Measurements from ENCODE around the gene KLHL5. TPM values are rescaled to one million over a fixed set of nuclear protein-coding genes. Genes with fewer than 3 reads are reported as not detected.

KLHL5 gene
- polyA plus RNA-seq, 1 donor from 2014 or later: 33.8 TPM

DNA sequence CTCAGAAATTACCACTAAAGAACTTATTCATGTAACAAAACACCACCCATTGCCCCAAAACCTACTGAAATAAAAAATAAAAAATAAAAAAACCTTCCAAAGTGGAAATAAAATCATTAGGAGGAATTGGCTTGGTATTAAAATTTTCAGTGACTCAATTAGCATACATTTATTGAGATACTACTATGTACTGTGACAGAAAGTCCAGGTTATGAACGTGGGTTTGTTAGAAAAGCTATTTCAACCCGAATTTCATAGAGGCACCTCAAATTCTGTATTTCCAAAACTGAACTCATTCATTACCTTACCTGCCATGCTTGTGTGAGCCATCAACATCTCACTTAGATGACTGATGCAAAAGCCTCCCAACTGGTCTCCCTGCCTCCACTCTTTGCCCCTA, 16.8 kb downstream of the KLHL5 start:
- Histone ChIP-seq H2AFZ (ENCODE audit: low read depth, low read length) (no peak overlapping the region), H3K27me3 (ENCODE audit: insufficient read depth, low read depth, low read length) (no peaks in the 10 kb centered on the region), H3K27ac (ENCODE audit: low read length) (no peak overlapping the region), H3F3A (ENCODE audit: insufficient read depth, low read length, poor library complexity, severe bottlenecking) (no peaks in the 10 kb centered on the region), H4K20me1 (ENCODE audit: insufficient read depth) (no peaks in the 10 kb centered on the region), H3K4me2 (ENCODE audit: low read length) (no peak overlapping the region), H3K9me2 (ENCODE audit: insufficient read depth, low read length) (no peaks in the 10 kb centered on the region), H3K9me3 (ENCODE audit: low read length) (no peaks in the 10 kb centered on the region), H3K36me3 (ENCODE audit: insufficient read depth, low read length) (peaks cover 6% of the 10 kb centered on the region), H3K79me2 (replicated peaks; ENCODE audit: insufficient read depth, low read length) (peaks cover 7% of the 10 kb centered on the region), H3K4me3 (ENCODE audit: low read length) (no peak overlapping the region), H3K9ac (ENCODE audit: low read length) (no peak overlapping the region)
- TF ChIP-seq TAF1 (IDR thresholded peaks at IDR 0.05; ENCODE audit: low read depth) (no peak), REST (IDR thresholded peaks at IDR 0.05; ENCODE audit: borderline replicate concordance) (no peak), EP300 (conservative IDR thresholded peaks at IDR 0.05; ENCODE audit: poor library complexity, severe bottlenecking) (no peak), MXI1 (conservative IDR thresholded peaks at IDR 0.05; ENCODE audit: poor library complexity, severe bottlenecking) (no peak), POLR2AphosphoS5 (IDR thresholded peaks at IDR 0.05) (no peak), RAD21 (conservative IDR thresholded peaks at IDR 0.05) (no peak), SMC3 (conservative IDR thresholded peaks at IDR 0.05; ENCODE audit: poor library complexity) (no peak), EZH2 (IDR thresholded peaks at IDR 0.05; ENCODE audit: borderline replicate concordance, insufficient read depth, low read length, poor library complexity, severe bottlenecking) (no peak), CTCF (IDR thresholded peaks at IDR 0.05; ENCODE audit: poor library complexity, severe bottlenecking) (no peak)

- H3K9me2 ChIP-seq (ENCODE audit: insufficient read depth, low read length): no peaks in the 10 kb centered on the region
- H3K9ac ChIP-seq (ENCODE audit: low read length): no peak overlapping the region
- H3K79me2 ChIP-seq (replicated peaks; ENCODE audit: insufficient read depth, low read length): no peaks in the 10 kb centered on the region
- no peaks in the 10 kb centered on the region for H4K20me1 ChIP-seq (ENCODE audit: insufficient read depth)
- no peak overlapping the region for H3K4me3 ChIP-seq (ENCODE audit: low read length)
- no peak overlapping the region for H2AFZ ChIP-seq (ENCODE audit: low read depth, low read length)
- peaks cover 6% of the 10 kb centered on the region for H3K36me3 ChIP-seq (ENCODE audit: insufficient read depth, low read length)
- H3K27me3 ChIP-seq (ENCODE audit: insufficient read depth, low read depth, low read length): no peaks in the 10 kb centered on the region
- TF ChIP-seq POLR2AphosphoS5 (IDR thresholded peaks at IDR 0.05): no peak
- no peak for TF ChIP-seq SMC3 (conservative IDR thresholded peaks at IDR 0.05; ENCODE audit: poor library complexity)
- TF ChIP-seq CTCF (IDR thresholded peaks at IDR 0.05; ENCODE audit: poor library complexity, severe bottlenecking): no peak
- TF ChIP-seq REST (IDR thresholded peaks at IDR 0.05; ENCODE audit: borderline replicate concordance): no peak
- TF ChIP-seq EZH2 (IDR thresholded peaks at IDR 0.05; ENCODE audit: borderline replicate concordance, insufficient read depth, low read length, poor library complexity, severe bottlenecking): no peak
- no peak for TF ChIP-seq EP300 (conservative IDR thresholded peaks at IDR 0.05; ENCODE audit: poor library complexity, severe bottlenecking)
- no peak for TF ChIP-seq TAF1 (IDR thresholded peaks at IDR 0.05; ENCODE audit: low read depth)
- no peak for TF ChIP-seq MXI1 (conservative IDR thresholded peaks at IDR 0.05; ENCODE audit: poor library complexity, severe bottlenecking)
- no peak for TF ChIP-seq RAD21 (conservative IDR thresholded peaks at IDR 0.05)
- no peak overlapping the region for H3K27ac ChIP-seq (ENCODE audit: low read length)
- no peaks in the 10 kb centered on the region for H3K9me3 ChIP-seq (ENCODE audit: low read length)
- no peak overlapping the region for H3K4me2 ChIP-seq (ENCODE audit: low read length)
- no peaks in the 10 kb centered on the region for H3F3A ChIP-seq (ENCODE audit: insufficient read depth, low read length, poor library complexity, severe bottlenecking)
Observed at GRCh38 chr4:39083164-39083563, 21.1 kb downstream of the KLHL5 start.

Data from neural cell (in vitro differentiated cells).